Subcutaneous abdominal adipose tissue (tissue), 5 donors: ENCODE results near the gene CNKSR3.

Source experiments
- H3K27ac ChIP-seq: one replicate; pipeline ENCODE4 v1.7.0; 2013; ENCODE audit warnings: low read depth, mild to moderate bottlenecking, inconsistent platforms, low read length, moderate library complexity
- H3K27me3 ChIP-seq, 5 donors: one replicate each; pipeline ENCODE4 v1.7.0; 2013; ENCODE audit warnings: low read length in 5 of 5, inconsistent platforms in 1 of 5; ENCODE audit not compliant: control insufficient read depth in 5 of 5, insufficient read depth in 4 of 5
- H3K36me3 ChIP-seq, 5 donors: one replicate each; pipeline ENCODE4 v1.7.0; 2013; ENCODE audit warnings: low read length in 5 of 5; ENCODE audit not compliant: control insufficient read depth in 5 of 5, insufficient read depth in 5 of 5
- H3K4me1 ChIP-seq, 5 donors: one replicate each; pipeline ENCODE4 v1.7.0; 2013; ENCODE audit warnings: low read length in 5 of 5, mild to moderate bottlenecking in 3 of 5, moderate library complexity in 1 of 5; ENCODE audit not compliant: control insufficient read depth in 5 of 5, insufficient read depth in 5 of 5
- H3K4me3 ChIP-seq, 5 donors: one replicate each; pipeline ENCODE4 v1.7.0; 2013; ENCODE audit warnings: low read length in 5 of 5, low read depth in 1 of 5
- H3K9ac ChIP-seq, 5 donors: one replicate each; pipeline ENCODE4 v1.7.0; 2013; ENCODE audit warnings: low read length in 5 of 5, mild to moderate bottlenecking in 4 of 5, moderate library complexity in 3 of 5
- H3K9me3 ChIP-seq, 5 donors: one replicate each; pipeline ENCODE4 v1.7.0; 2013; ENCODE audit warnings: low read length in 5 of 5; ENCODE audit not compliant: control insufficient read depth in 5 of 5
- donor health status: healthy.
- donor health status: healthy.
- donor health status: healthy.
- donor health status: healthy.
- donor health status: healthy.

Gene CNKSR3

DNA sequence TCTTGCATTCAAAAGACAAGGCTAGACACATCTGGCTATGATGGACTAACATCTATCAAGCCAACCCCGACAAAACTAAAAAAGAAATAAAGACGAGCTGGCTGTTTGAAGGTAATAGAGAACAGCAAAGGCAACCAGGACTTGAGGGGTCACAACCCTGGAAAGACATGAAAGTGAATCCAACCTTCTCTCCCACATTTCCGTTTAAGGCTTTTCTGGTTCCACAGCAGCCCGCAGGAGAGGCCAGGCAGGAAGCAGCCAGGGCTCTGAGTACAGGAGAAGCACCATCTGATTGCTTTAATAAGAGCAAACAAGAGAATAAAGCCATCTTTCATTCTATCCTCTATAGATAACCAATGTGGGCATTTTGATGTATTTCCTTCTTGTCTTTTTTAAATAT is 14.3 kb downstream of the CNKSR3 start:
- H3K36me3 ChIP-seq, result no peaks in the 10 kb centered on the region
- no peak overlapping the region for H3K4me3 ChIP-seq
- peaks cover 0 to 7% (median 0%) of the 10 kb centered on the region in 5 donors for H3K4me1 ChIP-seq
- H3K27ac ChIP-seq, result no peak overlapping the region
- no peaks in the 10 kb centered on the region for H3K27me3 ChIP-seq
- H3K9me3 ChIP-seq, result no peaks in the 10 kb centered on the region
- H3K9ac ChIP-seq, result no peak overlapping the region

DNA sequence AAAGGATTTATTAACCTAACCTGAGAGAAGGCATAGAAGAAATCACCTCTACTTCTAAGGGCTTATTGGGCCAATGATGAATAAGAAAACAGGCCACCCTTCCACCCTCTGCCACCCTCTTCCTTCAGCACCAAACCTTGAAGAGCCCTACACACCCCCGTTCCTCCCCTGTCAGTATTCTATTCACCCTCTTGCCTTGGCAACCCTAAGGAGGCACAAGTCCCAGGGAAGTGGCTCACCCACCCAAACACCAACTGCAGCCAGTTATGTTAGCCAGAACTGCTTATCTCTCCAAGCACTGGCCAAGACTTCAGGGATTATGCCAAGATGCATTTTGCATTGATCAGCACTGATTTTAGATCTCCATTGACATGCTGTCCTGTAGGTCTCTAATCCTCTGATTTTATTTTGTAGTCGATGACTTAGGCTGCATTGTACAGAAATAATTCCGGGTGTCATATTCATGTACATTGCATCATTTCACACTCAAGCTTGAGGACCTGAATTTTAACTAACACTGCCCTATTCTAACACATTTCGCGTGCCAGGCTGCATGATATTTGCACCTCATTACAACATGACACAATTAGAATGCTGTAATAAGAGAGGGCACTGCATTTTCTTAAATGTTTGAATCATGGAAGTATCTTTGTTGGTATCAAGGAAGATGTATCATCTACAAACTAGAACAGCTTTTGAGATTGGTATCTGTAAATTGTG is 15.7 kb downstream of the CNKSR3 start:
- H3K9me3 ChIP-seq, result no peaks in the 10 kb centered on the region
- H3K36me3 ChIP-seq, result no peaks in the 10 kb centered on the region
- peaks cover 0 to 5% (median 0%) of the 10 kb centered on the region in 5 donors for H3K4me1 ChIP-seq
- no peak overlapping the region for H3K9ac ChIP-seq
- no peak overlapping the region for H3K4me3 ChIP-seq
- no peak overlapping the region for H3K27ac ChIP-seq
- H3K27me3 ChIP-seq, result no peaks in the 10 kb centered on the region

DNA sequence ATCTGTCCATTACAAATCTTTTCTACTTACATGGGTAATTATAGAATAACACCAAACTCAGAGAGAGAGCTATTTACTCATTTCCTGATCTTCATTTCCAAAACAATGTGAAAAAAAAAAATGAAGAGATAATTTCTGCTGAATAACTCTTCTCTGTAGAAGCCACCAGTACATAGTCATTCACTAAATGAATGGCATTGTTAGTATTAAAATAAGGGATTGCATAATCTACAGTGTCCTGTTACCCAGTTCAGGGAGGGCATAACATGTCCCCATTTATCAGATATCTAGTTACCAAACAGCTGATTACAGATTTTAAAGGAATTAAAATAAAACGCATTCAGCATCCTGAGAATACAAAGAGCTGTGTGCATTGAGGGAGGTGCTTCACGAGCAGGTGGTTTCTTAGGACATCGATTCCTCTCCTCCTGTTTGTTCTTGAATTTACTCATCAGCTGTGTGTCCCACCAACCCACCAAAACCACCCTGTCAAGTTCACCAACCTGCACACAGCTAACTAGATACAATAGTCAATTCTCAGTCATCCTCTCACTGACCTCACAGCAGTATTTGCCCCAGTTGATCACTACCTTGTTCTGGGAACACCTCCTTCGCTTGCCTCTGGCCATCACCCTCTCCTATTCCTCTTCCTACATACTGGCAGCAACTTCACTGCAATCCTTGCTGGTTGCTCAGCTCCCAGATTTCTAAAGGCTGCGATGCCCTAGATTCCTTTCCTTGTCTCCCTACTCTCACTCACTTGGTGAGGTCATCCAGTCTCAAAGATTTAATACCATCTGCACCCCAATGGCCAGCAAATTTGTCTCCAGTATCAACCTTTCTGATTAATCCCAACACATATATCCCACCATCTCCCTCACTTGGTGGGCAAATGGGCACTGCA is 18.7 kb downstream of the CNKSR3 start:
- Histone ChIP-seq H3K4me1 (peaks cover 0 to 5% (median 0%) of the 10 kb centered on the region in 5 donors), H3K9me3 (no peaks in the 10 kb centered on the region), H3K27ac (no peak overlapping the region), H3K9ac (no peak overlapping the region), H3K4me3 (no peak overlapping the region), H3K36me3 (no peaks in the 10 kb centered on the region), H3K27me3 (no peaks in the 10 kb centered on the region)

DNA sequence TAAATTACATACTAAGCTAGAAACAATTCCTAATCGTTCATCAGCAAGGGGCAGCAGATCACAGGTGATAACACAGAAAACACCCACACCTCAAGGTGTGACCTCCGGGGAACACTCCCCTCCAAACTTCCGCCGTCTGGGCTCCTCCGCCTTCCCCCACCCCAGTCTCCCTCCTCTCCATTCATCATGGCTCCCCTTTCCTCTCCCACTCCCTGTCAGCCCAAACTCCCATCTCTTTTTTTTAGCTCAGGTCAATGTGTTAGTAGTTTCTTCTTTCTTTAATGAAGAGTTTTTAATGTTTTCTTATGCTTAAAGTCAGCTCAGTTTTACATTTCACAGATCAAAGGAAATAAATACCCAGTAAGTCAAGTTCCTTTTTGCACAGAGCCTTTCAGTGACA is 20.7 kb downstream of the CNKSR3 start:
- Histone ChIP-seq H3K9ac (no peak overlapping the region), H3K4me3 (no peak overlapping the region), H3K27ac (no peak overlapping the region), H3K36me3 (no peaks in the 10 kb centered on the region), H3K4me1 (peaks cover 0 to 5% (median 0%) of the 10 kb centered on the region in 5 donors), H3K9me3 (no peaks in the 10 kb centered on the region), H3K27me3 (no peaks in the 10 kb centered on the region)

DNA sequence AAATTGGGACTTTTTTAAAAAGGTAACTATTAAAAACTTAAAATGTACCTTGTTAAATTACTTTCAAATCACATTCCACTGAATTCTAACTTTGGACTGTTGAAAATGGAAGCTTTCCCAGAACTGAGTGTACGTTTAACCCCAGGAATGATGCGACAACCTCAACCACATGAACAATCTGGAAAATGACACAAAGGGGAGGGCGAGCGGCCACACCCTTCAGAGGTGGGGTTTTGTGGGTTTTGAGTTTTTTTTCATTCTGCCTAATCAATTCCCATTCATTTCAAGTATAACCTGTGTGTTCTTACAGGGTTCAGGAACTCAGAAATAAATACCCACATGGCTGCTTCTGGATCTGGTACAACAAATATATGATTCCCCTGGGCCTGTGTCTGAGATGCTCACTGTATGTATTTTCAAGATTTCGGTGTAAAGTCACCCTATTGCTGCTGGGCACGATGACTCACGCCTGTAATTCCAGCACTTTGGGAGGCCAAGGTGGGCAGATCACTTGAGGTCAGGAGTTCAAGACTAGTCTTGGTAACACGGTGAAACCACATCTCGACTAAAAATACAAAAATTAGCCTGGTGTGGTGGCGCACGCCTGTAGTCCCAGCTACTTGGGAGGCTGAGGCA is 21.6 kb downstream of the CNKSR3 start:
- Histone ChIP-seq H3K36me3 (no peaks in the 10 kb centered on the region), H3K27me3 (no peaks in the 10 kb centered on the region), H3K27ac (no peak overlapping the region), H3K9ac (no peak overlapping the region), H3K4me1 (peaks cover 0 to 5% (median 0%) of the 10 kb centered on the region in 5 donors), H3K9me3 (no peaks in the 10 kb centered on the region), H3K4me3 (no peak overlapping the region)

DNA sequence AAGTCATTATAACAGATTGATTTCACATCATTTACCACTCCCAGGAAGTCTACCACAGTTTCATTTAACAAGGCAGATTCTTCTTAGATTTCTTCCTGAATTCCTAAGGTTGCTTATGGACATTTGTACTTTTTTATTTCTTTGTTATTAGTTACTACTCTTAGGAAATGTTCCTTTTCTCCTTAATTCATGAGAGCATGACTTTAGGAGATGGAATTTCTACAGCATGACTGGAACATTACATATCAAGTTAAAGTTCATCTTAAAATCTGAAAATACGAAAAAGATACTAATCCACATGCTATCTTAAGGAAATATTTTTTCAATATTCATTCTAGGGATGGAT is 22.3 kb downstream of the CNKSR3 start:
- H3K27ac ChIP-seq, result no peak overlapping the region
- no peaks in the 10 kb centered on the region for H3K36me3 ChIP-seq
- H3K4me1 ChIP-seq, result peaks cover 0 to 6% (median 4%) of the 10 kb centered on the region in 5 donors
- H3K27me3 ChIP-seq, result no peaks in the 10 kb centered on the region
- no peak overlapping the region for H3K4me3 ChIP-seq
- no peak overlapping the region for H3K9ac ChIP-seq
- no peaks in the 10 kb centered on the region for H3K9me3 ChIP-seq

DNA sequence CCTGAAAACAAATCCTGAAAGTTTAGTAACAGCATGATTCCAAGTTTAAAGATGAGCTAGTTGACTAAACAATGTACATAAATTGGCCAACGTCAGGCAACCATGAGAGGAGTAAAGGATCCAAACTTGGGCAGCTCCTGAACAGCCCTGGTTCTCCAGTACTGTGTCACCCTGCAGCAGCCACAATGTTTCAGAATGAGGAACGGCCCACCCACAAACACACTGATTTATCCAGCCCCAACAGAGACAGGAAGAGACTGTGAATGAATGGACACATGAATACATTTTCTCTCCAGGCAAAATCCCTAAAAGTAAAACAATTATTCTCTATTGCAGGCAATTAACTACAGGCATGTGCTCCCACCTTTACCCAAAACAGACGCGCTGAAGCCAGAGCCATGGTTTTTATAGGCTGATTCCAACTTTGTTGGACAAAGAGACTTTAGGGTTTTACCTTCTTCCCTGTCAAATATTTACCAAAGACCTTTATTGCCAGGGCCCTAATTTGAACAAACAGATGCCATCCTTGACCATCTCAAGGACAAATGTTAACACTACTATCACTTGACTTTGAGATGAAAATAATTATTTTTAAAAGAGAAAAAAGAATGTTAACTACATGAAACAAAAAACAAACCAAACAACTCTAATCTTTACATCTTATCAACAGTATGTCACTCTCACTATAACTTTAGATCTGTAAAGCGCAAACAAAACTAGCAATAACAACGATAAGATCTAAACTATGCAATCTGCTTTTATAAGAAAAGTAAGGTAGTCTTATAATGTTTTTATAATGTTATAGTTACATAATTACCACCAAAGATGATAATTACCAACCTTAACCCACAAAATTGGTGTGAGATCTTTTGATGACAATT is 22.9 kb downstream of the CNKSR3 start:
- Histone ChIP-seq H3K4me1 (peaks cover 0 to 12% (median 8%) of the 10 kb centered on the region in 5 donors), H3K9ac (no peak overlapping the region)

DNA sequence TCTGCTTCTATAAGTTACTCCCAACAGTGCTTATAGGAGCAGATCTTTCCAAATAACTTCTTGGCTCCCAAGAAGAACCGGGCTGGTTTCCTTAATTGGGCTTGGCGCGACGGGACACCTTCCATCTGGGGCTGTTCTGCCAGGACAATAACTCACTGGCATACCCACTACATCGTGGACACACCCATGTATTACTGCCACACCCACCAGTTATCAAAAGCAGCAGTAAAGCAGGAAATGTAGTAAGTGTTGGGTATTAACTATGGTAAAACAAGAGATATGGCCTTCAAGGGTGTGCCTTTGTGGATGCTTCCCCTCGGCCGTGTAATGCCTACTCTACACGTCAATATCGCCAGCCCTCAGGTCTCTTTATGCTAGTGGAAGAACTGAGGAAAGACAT is 24.7 kb downstream of the CNKSR3 start:
- H3K4me3 ChIP-seq, result no peak overlapping the region
- H3K27me3 ChIP-seq, result no peaks in the 10 kb centered on the region
- no peak overlapping the region for H3K27ac ChIP-seq
- H3K9me3 ChIP-seq, result no peaks in the 10 kb centered on the region
- peaks cover 0 to 22% (median 5%) of the 10 kb centered on the region in 5 donors for H3K4me1 ChIP-seq
- H3K36me3 ChIP-seq, result no peaks in the 10 kb centered on the region
- H3K9ac ChIP-seq, result no peak overlapping the region

More for the DNA sequence above, 22.9 kb downstream of the CNKSR3 start:
- H3K9me3 ChIP-seq, result no peaks in the 10 kb centered on the region
- H3K4me3 ChIP-seq, result no peak overlapping the region
- H3K36me3 ChIP-seq, result no peaks in the 10 kb centered on the region
- H3K27me3 ChIP-seq, result no peaks in the 10 kb centered on the region
- H3K27ac ChIP-seq, result no peak overlapping the region

DNA sequence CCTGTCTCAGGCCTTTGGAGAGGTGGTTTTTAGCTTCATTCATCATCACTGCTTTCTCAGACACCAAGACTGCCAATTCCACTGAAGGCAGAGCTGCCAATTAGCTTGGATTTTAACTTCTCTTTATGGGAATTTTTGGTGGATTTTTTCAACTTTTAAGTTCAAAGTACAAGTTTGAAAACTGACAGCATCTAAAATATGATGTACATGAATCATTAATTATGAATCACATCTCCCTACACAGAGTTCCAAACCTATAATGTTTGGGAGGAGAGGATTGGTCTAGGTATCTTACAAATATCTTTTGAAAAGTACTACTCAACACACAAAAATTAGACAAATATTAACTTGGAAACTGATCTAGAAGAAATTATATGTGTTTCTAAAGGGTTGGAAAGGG is 25.5 kb downstream of the CNKSR3 start:
- Histone ChIP-seq H3K9me3 (no peaks in the 10 kb centered on the region), H3K9ac (no peak overlapping the region), H3K4me1 (peaks cover 0 to 22% (median 8%) of the 10 kb centered on the region in 5 donors), H3K36me3 (no peaks in the 10 kb centered on the region), H3K27ac (no peak overlapping the region), H3K4me3 (no peak overlapping the region), H3K27me3 (no peaks in the 10 kb centered on the region)
